NB4 (cell line): Measurements from ENCODE around the gene RAET1G.
"Not testable (repeated sequence)": the region's sequence is repeated elsewhere in the genome, so short reads cannot be mapped to it uniquely, and the experiment has no call there.

Source experiments
- CTCF ChIP-seq: IDR thresholded peaks from one replicate; pipeline ENCODE4 v1.5.1; 2012; ENCODE audit warnings: low read depth, low read length
- MAX ChIP-seq: IDR thresholded peaks from 2 replicates; pipeline ENCODE4 v1.6.1; 2011; ENCODE audit warnings: low read depth, low read length
- MYC ChIP-seq: IDR thresholded peaks from 2 replicates; pipeline ENCODE4 v1.6.1; 2011; ENCODE audit warnings: low read depth, low read length
- POLR2A ChIP-seq: IDR thresholded peaks from 2 replicates; pipeline ENCODE4 v1.6.1; 2011; ENCODE audit warnings: mild to moderate bottlenecking; ENCODE audit not compliant: insufficient read length; ENCODE audit errors: extremely low read depth

- TF ChIP-seq CTCF, POLR2A, MYC, MAX: not testable (repeated sequence)
These were observed 20.4 kb upstream of the RAET1G start for GRCh38 chr6:149943321-149943720.
